BLaER1 (cell line): Measurements from ENCODE around the gene PRG3.

Source experiments
- H3K27ac ChIP-seq: shearing (Covaris generic); formaldehyde crosslinking; 2 replicates; pipeline ENCODE4 v1.8.1; 2022
- H3K27me3 ChIP-seq: shearing (Covaris generic); formaldehyde crosslinking; 2 replicates; pipeline ENCODE4 v1.8.1; 2022
- H3K36me3 ChIP-seq: shearing (Covaris generic); formaldehyde crosslinking; 2 replicates; pipeline ENCODE4 v1.8.1; 2022
- H3K4me1 ChIP-seq: shearing (Covaris generic); formaldehyde crosslinking; 2 replicates; pipeline ENCODE4 v1.8.1; 2022
- H3K4me2 ChIP-seq: shearing (Covaris generic); formaldehyde crosslinking; 2 replicates; pipeline ENCODE4 v1.8.1; 2022
- H3K4me3 ChIP-seq: shearing (Covaris generic); formaldehyde crosslinking; 2 replicates; pipeline ENCODE4 v1.8.1; 2022
- H3K9ac ChIP-seq: shearing (Covaris generic); formaldehyde crosslinking; 2 replicates; pipeline ENCODE4 v1.8.1; 2022
- H3K9me3 ChIP-seq: shearing (Covaris generic); formaldehyde crosslinking; 2 replicates; pipeline ENCODE4 v1.8.1; 2022
- H4K20me1 ChIP-seq: shearing (Covaris generic); formaldehyde crosslinking; 2 replicates; pipeline ENCODE4 v1.8.1; 2022
- Cebpa-rat ChIP-seq: shearing (Covaris generic); IDR thresholded peaks from 2 replicates; pipeline ENCODE4 v1.8.1; 2022

Gene PRG3

GRCh38 chr11:57376095-57377090, 4.6 kb downstream of the PRG3 start:
- no peaks in the 10 kb centered on the region for H3K27me3 ChIP-seq
- H3K36me3 ChIP-seq, result no peaks in the 10 kb centered on the region
- no peak overlapping the region for H3K27ac ChIP-seq
- no peaks in the 10 kb centered on the region for H4K20me1 ChIP-seq
- no peaks in the 10 kb centered on the region for H3K9me3 ChIP-seq
- no peak overlapping the region for H3K9ac ChIP-seq
- no peak for TF ChIP-seq Cebpa-rat
- peaks cover 17% of the 10 kb centered on the region for H3K4me1 ChIP-seq
- no peak overlapping the region for H3K4me3 ChIP-seq
- H3K4me2 ChIP-seq, result peak overlapping the region; percentile 81; the same call in 1 of the 2 replicates

- Histone ChIP-seq H3K36me3 (no peaks in the 10 kb centered on the region), H3K9ac (peak overlapping the region; percentile 18; the same call in 1 of the 2 replicates), H3K4me3 (no peak overlapping the region), H3K4me2 (peak overlapping the region; percentile 81), H3K27ac (0 out of 2 replicates have a peak overlapping the region, but pooled peaks have one; percentile 30), H3K27me3 (no peaks in the 10 kb centered on the region), H4K20me1 (no peaks in the 10 kb centered on the region), H3K9me3 (no peaks in the 10 kb centered on the region), H3K4me1 (peaks cover 24% of the 10 kb centered on the region)
- TF ChIP-seq Cebpa-rat, result no peak
These were observed 5.5 kb downstream of the PRG3 start for GRCh38 chr11:57375490-57375889.

- Histone ChIP-seq H3K9me3 (no peaks in the 10 kb centered on the region), H3K4me1 (peaks cover 24% of the 10 kb centered on the region), H3K36me3 (no peaks in the 10 kb centered on the region), H4K20me1 (no peaks in the 10 kb centered on the region), H3K27ac (no peak overlapping the region), H3K9ac (peak overlapping the region; percentile 18; the same call in 1 of the 2 replicates), H3K27me3 (no peaks in the 10 kb centered on the region), H3K4me3 (no peak overlapping the region), H3K4me2 (peak overlapping the region; percentile 81)
- TF ChIP-seq Cebpa-rat, result no peak
These were observed 6.0 kb downstream of the PRG3 start for GRCh38 chr11:57374966-57375365.

GRCh38 chr11:57373146-57373545, 7.8 kb downstream of the PRG3 start:
- Histone ChIP-seq H3K4me1 (peaks cover 30% of the 10 kb centered on the region), H3K4me3 (no peak overlapping the region), H4K20me1 (no peaks in the 10 kb centered on the region), H3K4me2 (no peak overlapping the region), H3K36me3 (no peaks in the 10 kb centered on the region), H3K9ac (no peak overlapping the region), H3K9me3 (no peaks in the 10 kb centered on the region), H3K27ac (no peak overlapping the region), H3K27me3 (no peaks in the 10 kb centered on the region)
- no peak for TF ChIP-seq Cebpa-rat

- no peak overlapping the region for H3K9ac ChIP-seq
- no peak overlapping the region for H3K4me2 ChIP-seq
- H3K36me3 ChIP-seq, result no peaks in the 10 kb centered on the region
These were observed 10.0 kb downstream of the PRG3 start for GRCh38 chr11:57370941-57371340.

GRCh38 chr11:57370251-57370650, 10.7 kb downstream of the PRG3 start:
- Histone ChIP-seq H3K4me3 (no peak overlapping the region), H3K36me3 (no peaks in the 10 kb centered on the region), H3K9ac (no peak overlapping the region), H3K4me2 (no peak overlapping the region), H3K4me1 (peaks cover 23% of the 10 kb centered on the region), H3K9me3 (no peaks in the 10 kb centered on the region), H3K27me3 (no peaks in the 10 kb centered on the region), H4K20me1 (no peaks in the 10 kb centered on the region), H3K27ac (no peak overlapping the region)
- no peak for TF ChIP-seq Cebpa-rat

More at GRCh38 chr11:57370941-57371340, 10.0 kb downstream of the PRG3 start:
- H3K27me3 ChIP-seq, result no peaks in the 10 kb centered on the region
- no peak overlapping the region for H3K27ac ChIP-seq
- TF ChIP-seq Cebpa-rat, result no peak
- H3K4me1 ChIP-seq, result peaks cover 30% of the 10 kb centered on the region
- no peaks in the 10 kb centered on the region for H4K20me1 ChIP-seq
- no peak overlapping the region for H3K4me3 ChIP-seq
- H3K9me3 ChIP-seq, result no peaks in the 10 kb centered on the region

- H3K36me3 ChIP-seq, result no peaks in the 10 kb centered on the region
- no peak overlapping the region for H3K27ac ChIP-seq
- no peak overlapping the region for H3K9ac ChIP-seq
- H3K27me3 ChIP-seq, result no peaks in the 10 kb centered on the region
- peaks cover 13% of the 10 kb centered on the region for H3K4me1 ChIP-seq
- H3K4me2 ChIP-seq, result no peak overlapping the region
- H3K4me3 ChIP-seq, result no peak overlapping the region
- no peak for TF ChIP-seq Cebpa-rat
- no peaks in the 10 kb centered on the region for H3K9me3 ChIP-seq
- H4K20me1 ChIP-seq, result no peaks in the 10 kb centered on the region
These were observed 12.1 kb downstream of the PRG3 start for GRCh38 chr11:57368845-57369232.

- no peak overlapping the region for H3K4me2 ChIP-seq
- no peaks in the 10 kb centered on the region for H4K20me1 ChIP-seq
- H3K27me3 ChIP-seq, result no peaks in the 10 kb centered on the region
- H3K36me3 ChIP-seq, result no peaks in the 10 kb centered on the region
- H3K27ac ChIP-seq, result no peak overlapping the region
- H3K9me3 ChIP-seq, result no peaks in the 10 kb centered on the region
- H3K4me1 ChIP-seq, result peaks cover 13% of the 10 kb centered on the region
- H3K9ac ChIP-seq, result no peak overlapping the region
- no peak overlapping the region for H3K4me3 ChIP-seq
- TF ChIP-seq Cebpa-rat, result no peak
These were observed 12.7 kb downstream of the PRG3 start for GRCh38 chr11:57368106-57368844.

- Histone ChIP-seq H4K20me1 (no peaks in the 10 kb centered on the region), H3K4me1 (peaks cover 5% of the 10 kb centered on the region; the same call in 1 of the 2 replicates), H3K27ac (no peak overlapping the region), H3K9ac (no peak overlapping the region), H3K4me3 (no peak overlapping the region), H3K36me3 (no peaks in the 10 kb centered on the region), H3K9me3 (no peaks in the 10 kb centered on the region), H3K27me3 (no peaks in the 10 kb centered on the region), H3K4me2 (no peak overlapping the region)
- no peak for TF ChIP-seq Cebpa-rat
These were observed 15.9 kb downstream of the PRG3 start for GRCh38 chr11:57364851-57365660.
